OCI-LY1 (cell line): ENCODE data around the gene U2AF1L4.
A peak's percentile ranks its signal among the peaks of the same experiment; 100 is the strongest.

Experiments
- H2AFZ ChIP-seq: fragments of 200-600 bp; sonication (generic), shearing (Covaris generic); 2 replicates; pipeline ENCODE4 v1.6.0; 2014; ENCODE audit warnings: antibody characterized with exemption, mild to moderate bottlenecking, low read length
- H3F3A ChIP-seq: fragments of 200-600 bp; sonication (generic), shearing (Covaris generic); 2 replicates; pipeline ENCODE4 v1.6.0; 2014; ENCODE audit warnings: mild to moderate bottlenecking, antibody characterized with exemption, low read length, moderate library complexity; ENCODE audit not compliant: insufficient read depth
- H3K27ac ChIP-seq: fragments of 200-600 bp; sonication (generic); 2 replicates; pipeline ENCODE4 v1.5.1; 2014; ENCODE audit warnings: low read length, mixed run types, mild to moderate bottlenecking, low read depth; ENCODE audit not compliant: poor library complexity, severe bottlenecking
- H3K27me3 ChIP-seq: fragments of 200-600 bp; sonication (generic); 2 replicates; pipeline ENCODE4 v1.6.0; 2014; ENCODE audit warnings: antibody characterized with exemption, mild to moderate bottlenecking, low read length, moderate library complexity; ENCODE audit not compliant: insufficient read depth
- H3K36me3 ChIP-seq: fragments of 200-600 bp; sonication (generic); 2 replicates; pipeline ENCODE4 v1.6.1; 2014; ENCODE audit warnings: mild to moderate bottlenecking, antibody characterized with exemption, low read length, moderate library complexity, mixed read lengths; ENCODE audit not compliant: insufficient read depth
- H3K4me1 ChIP-seq: fragments of 200-600 bp; sonication (generic); 2 replicates; pipeline ENCODE4 v1.5.1; 2014; ENCODE audit warnings: mild to moderate bottlenecking, low read length, moderate library complexity; ENCODE audit not compliant: insufficient read depth, severe bottlenecking
- H3K4me2 ChIP-seq: fragments of 200-600 bp; sonication (generic), shearing (Covaris generic); 2 replicates; pipeline ENCODE4 v1.6.1; 2014; ENCODE audit warnings: low read length
- H3K4me3 ChIP-seq: fragments of 200-600 bp; sonication (generic); 2 replicates; pipeline ENCODE4 v1.5.1; 2014; ENCODE audit warnings: low read length, low read depth, mild to moderate bottlenecking, mixed read lengths; ENCODE audit not compliant: poor library complexity, severe bottlenecking
- H3K79me2 ChIP-seq: fragments of 200-600 bp; shearing (Covaris generic); 2 replicates; pipeline ENCODE4 v1.6.1; 2016; ENCODE audit warnings: mixed run types, low read length, mixed read lengths; ENCODE audit not compliant: insufficient read depth
- H3K9ac ChIP-seq: fragments of 200-600 bp; sonication (generic), shearing (Covaris generic); 2 replicates; pipeline ENCODE4 v1.6.1; 2014; ENCODE audit warnings: mild to moderate bottlenecking, low read length, mixed read lengths
- H3K9me2 ChIP-seq: fragments of 200-600 bp; sonication (generic), shearing (Covaris generic); 2 replicates; pipeline ENCODE4 v1.6.1; 2014; ENCODE audit warnings: low read depth, mild to moderate bottlenecking, low read length, mixed read lengths
- H3K9me3 ChIP-seq: fragments of 200-600 bp; shearing (Covaris generic); 2 replicates; pipeline ENCODE4 v1.6.1; 2014; ENCODE audit warnings: low read length, mixed read lengths
- H4K20me1 ChIP-seq: fragments of 200-600 bp; sonication (generic), shearing (Covaris generic); 2 replicates; pipeline ENCODE4 v1.6.0; 2016; ENCODE audit warnings: mild to moderate bottlenecking, low read length; ENCODE audit not compliant: insufficient read depth
- CTCF ChIP-seq: fragments of 200-600 bp; sonication (generic), shearing (Covaris generic); IDR thresholded peaks from 2 replicates; pipeline ENCODE4 v1.5.1; 2017; ENCODE audit warnings: mild to moderate bottlenecking, antibody characterized with exemption, low read length, moderate library complexity, mixed read lengths
- EZH2 ChIP-seq: fragments of 200-600 bp; sonication (generic), shearing (Covaris generic); IDR thresholded peaks from 2 replicates; pipeline ENCODE4 v1.8.0; 2017; ENCODE audit warnings: borderline replicate concordance, mixed run types, mild to moderate bottlenecking, antibody characterized with exemption, low read length, moderate library complexity, mixed read lengths

Gene U2AF1L4

GRCh38 chr19:35742121-35742724 lies 3.0 kb downstream of the U2AF1L4 start, which contains the start of gene IGFLR1:
Gene IGFLR1, minus strand, starts transcription at chr19:35742452. Its CDS starts 1,272 bp downstream, at chr19:35741180.
- no peaks in the 10 kb centered on the region for H3K9me3 ChIP-seq
- no peaks in the 10 kb centered on the region for H3F3A ChIP-seq
- peaks cover 19% of the 10 kb centered on the region for H3K36me3 ChIP-seq
- H3K27ac ChIP-seq = peak within 1 kb of the TSS; percentile 86
- peaks cover 61% of the 10 kb centered on the region for H3K4me1 ChIP-seq
- H4K20me1 ChIP-seq = no peaks in the 10 kb centered on the region
- no peak within 1 kb of the TSS for H2AFZ ChIP-seq
- peak within 1 kb of the TSS; percentile 71 for H3K4me3 ChIP-seq
- H3K9me2 ChIP-seq = no peaks in the 10 kb centered on the region
- peak within 1 kb of the TSS; percentile 58 for H3K4me2 ChIP-seq
- no peaks in the 10 kb centered on the region for H3K27me3 ChIP-seq
- TF ChIP-seq EZH2 = no peak
- no peak for TF ChIP-seq CTCF
- peak within 1 kb of the TSS; percentile 44; the same call in 1 of the 2 replicates for H3K9ac ChIP-seq
- H3K79me2 ChIP-seq = no peaks in the 10 kb centered on the region

- Histone ChIP-seq H3K4me2 (peak overlapping the region; percentile 98), H3K4me1 (peaks cover 51% of the 10 kb centered on the region), H3K79me2 (no peaks in the 10 kb centered on the region), H3K27me3 (no peaks in the 10 kb centered on the region), H3K4me3 (peak overlapping the region; percentile 71), H3K9me3 (no peaks in the 10 kb centered on the region), H3K9me2 (no peaks in the 10 kb centered on the region), H3F3A (no peaks in the 10 kb centered on the region), H3K9ac (peak overlapping the region; percentile 56), H2AFZ (no peak overlapping the region), H3K27ac (peak overlapping the region; percentile 86), H3K36me3 (peaks cover 29% of the 10 kb centered on the region), H4K20me1 (no peaks in the 10 kb centered on the region)
- peak; percentile 34; the same call in 1 of the 2 replicates for TF ChIP-seq CTCF
- TF ChIP-seq EZH2 = no peak
Observed at GRCh38 chr19:35741203-35741515, 4.1 kb downstream of the U2AF1L4 start.

GRCh38 chr19:35740423-35741202 lies 4.6 kb downstream of the U2AF1L4 start:
- H3K79me2 ChIP-seq = no peaks in the 10 kb centered on the region
- peak overlapping the region; percentile 72 for H3K9ac ChIP-seq
- no peaks in the 10 kb centered on the region for H3K27me3 ChIP-seq
- no peaks in the 10 kb centered on the region for H4K20me1 ChIP-seq
- H3K4me3 ChIP-seq = peak overlapping the region; percentile 71
- TF ChIP-seq EZH2 (no peak), CTCF (no peak; the same call in none of the 2 replicates)
- H2AFZ ChIP-seq = no peak overlapping the region
- H3K4me1 ChIP-seq = peaks cover 46% of the 10 kb centered on the region
- peaks cover 31% of the 10 kb centered on the region for H3K36me3 ChIP-seq
- no peaks in the 10 kb centered on the region for H3K9me2 ChIP-seq
- no peaks in the 10 kb centered on the region for H3K9me3 ChIP-seq
- H3K4me2 ChIP-seq = peak overlapping the region; percentile 98
- H3F3A ChIP-seq = no peaks in the 10 kb centered on the region
- peak overlapping the region; percentile 86 for H3K27ac ChIP-seq
